ENCODE data around the gene GDF10.

The GDF10 gene

DNA sequence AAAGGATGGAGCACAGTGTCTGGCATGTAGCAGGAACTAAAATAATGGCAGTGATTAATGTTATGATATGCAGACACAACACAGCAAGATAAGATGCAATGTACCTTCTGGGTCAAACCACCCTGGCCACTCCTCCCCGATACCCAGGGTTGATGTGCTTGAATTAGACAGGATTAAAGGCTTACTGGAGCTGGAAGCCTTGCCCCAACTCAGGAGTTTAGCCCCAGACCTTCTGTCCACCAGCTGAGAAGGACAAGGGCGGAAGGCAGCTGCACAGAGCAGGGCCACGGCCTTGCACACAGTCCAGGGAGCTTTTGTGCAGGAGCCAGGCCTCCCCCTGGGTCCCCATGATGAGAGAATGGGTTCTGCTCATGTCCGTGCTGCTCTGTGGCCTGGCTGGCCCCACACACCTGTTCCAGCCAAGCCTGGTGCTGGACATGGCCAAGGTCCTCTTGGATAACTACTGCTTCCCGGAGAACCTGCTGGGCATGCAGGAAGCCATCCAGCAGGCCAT lies 48.2 kb downstream of the GDF10 start, which contains the start of gene RBP3:
Gene RBP3 (plus strand): TSS at position 226 of the 514 bp plus-strand sequence. CDS start 122 bp downstream, at position 348.
- Histone ChIP-seq H3K9ac (ENCODE audit: low read length) (no peak within 1 kb of the TSS), H3K27me3 (replicated peaks; ENCODE audit: insufficient read depth, low read length) (peaks cover 57% of the 10 kb centered on the region), H3K79me2 (ENCODE audit: low read length) (no peaks in the 10 kb centered on the region), H3K36me3 (replicated peaks; ENCODE audit: insufficient read depth, low read length) (no peaks in the 10 kb centered on the region), H4K20me1 (ENCODE audit: insufficient read depth, low read length) (no peaks in the 10 kb centered on the region), H3K9me3 (replicated peaks; ENCODE audit: insufficient read depth, low read length) (no peaks in the 10 kb centered on the region), H3K4me3 (ENCODE audit: low read length) (no peak within 1 kb of the TSS), H3K9me2 (replicated peaks; ENCODE audit: insufficient read depth, low read length) (no peaks in the 10 kb centered on the region), H3K4me1 (ENCODE audit: low read length) (no peaks in the 10 kb centered on the region), H3K27ac (ENCODE audit: low read length) (no peak within 1 kb of the TSS), H2AFZ (ENCODE audit: low read length) (no peak within 1 kb of the TSS), H3K4me2 (ENCODE audit: low read depth, low read length) (no peak within 1 kb of the TSS), H3F3A (ENCODE audit: insufficient read depth, low read length) (no peaks in the 10 kb centered on the region)
- no peak for DNase-seq
- no peak for TF ChIP-seq EZH2phosphoT487 (IDR thresholded peaks at IDR 0.05; ENCODE audit: low read length)
- TF ChIP-seq EZH2 (optimal IDR thresholded peaks at IDR 0.05; ENCODE audit: low read depth, low read length) = no peak
- TF ChIP-seq, protein P1, sequence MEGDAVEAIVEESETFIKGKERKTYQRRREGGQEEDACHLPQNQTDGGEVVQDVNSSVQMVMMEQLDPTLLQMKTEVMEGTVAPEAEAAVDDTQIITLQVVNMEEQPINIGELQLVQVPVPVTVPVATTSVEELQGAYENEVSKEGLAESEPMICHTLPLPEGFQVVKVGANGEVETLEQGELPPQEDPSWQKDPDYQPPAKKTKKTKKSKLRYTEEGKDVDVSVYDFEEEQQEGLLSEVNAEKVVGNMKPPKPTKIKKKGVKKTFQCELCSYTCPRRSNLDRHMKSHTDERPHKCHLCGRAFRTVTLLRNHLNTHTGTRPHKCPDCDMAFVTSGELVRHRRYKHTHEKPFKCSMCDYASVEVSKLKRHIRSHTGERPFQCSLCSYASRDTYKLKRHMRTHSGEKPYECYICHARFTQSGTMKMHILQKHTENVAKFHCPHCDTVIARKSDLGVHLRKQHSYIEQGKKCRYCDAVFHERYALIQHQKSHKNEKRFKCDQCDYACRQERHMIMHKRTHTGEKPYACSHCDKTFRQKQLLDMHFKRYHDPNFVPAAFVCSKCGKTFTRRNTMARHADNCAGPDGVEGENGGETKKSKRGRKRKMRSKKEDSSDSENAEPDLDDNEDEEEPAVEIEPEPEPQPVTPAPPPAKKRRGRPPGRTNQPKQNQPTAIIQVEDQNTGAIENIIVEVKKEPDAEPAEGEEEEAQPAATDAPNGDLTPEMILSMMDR (IDR thresholded peaks at IDR 0.05; ENCODE audit: low read length) = no peak

GRCh38 chr10:47348661-47349470 lies 48.9 kb downstream of the GDF10 start:
- Histone ChIP-seq H3K27ac (ENCODE audit: low read length) (no peak overlapping the region), H3K27me3 (replicated peaks; ENCODE audit: insufficient read depth, low read length) (peaks cover 57% of the 10 kb centered on the region), H3K9ac (ENCODE audit: low read length) (no peak overlapping the region), H3K9me2 (replicated peaks; ENCODE audit: insufficient read depth, low read length) (no peaks in the 10 kb centered on the region), H3K4me2 (ENCODE audit: low read depth, low read length) (no peak overlapping the region), H4K20me1 (ENCODE audit: insufficient read depth, low read length) (no peaks in the 10 kb centered on the region), H3F3A (ENCODE audit: insufficient read depth, low read length) (no peaks in the 10 kb centered on the region), H3K36me3 (replicated peaks; ENCODE audit: insufficient read depth, low read length) (no peaks in the 10 kb centered on the region), H2AFZ (ENCODE audit: low read length) (no peak overlapping the region), H3K4me3 (ENCODE audit: low read length) (no peak overlapping the region), H3K4me1 (ENCODE audit: low read length) (no peaks in the 10 kb centered on the region), H3K79me2 (ENCODE audit: low read length) (no peaks in the 10 kb centered on the region), H3K9me3 (replicated peaks; ENCODE audit: insufficient read depth, low read length) (no peaks in the 10 kb centered on the region)
- no peak for DNase-seq
- no peak for TF ChIP-seq EZH2phosphoT487 (IDR thresholded peaks at IDR 0.05; ENCODE audit: low read length)
- no peak for TF ChIP-seq EZH2 (optimal IDR thresholded peaks at IDR 0.05; ENCODE audit: low read depth, low read length)
- TF ChIP-seq, protein P1 (IDR thresholded peaks at IDR 0.05; ENCODE audit: low read length) = no peak

GRCh38 chr10:47349516-47349915 lies 49.5 kb downstream of the GDF10 start:
- no peak for TF ChIP-seq EZH2 (optimal IDR thresholded peaks at IDR 0.05; ENCODE audit: low read depth, low read length)
- TF ChIP-seq, protein P1 (IDR thresholded peaks at IDR 0.05; ENCODE audit: low read length) = no peak
- no peak for TF ChIP-seq EZH2phosphoT487 (IDR thresholded peaks at IDR 0.05; ENCODE audit: low read length)
- Histone ChIP-seq H3K27ac (ENCODE audit: low read length) (no peak overlapping the region), H3F3A (ENCODE audit: insufficient read depth, low read length) (no peaks in the 10 kb centered on the region), H3K4me2 (ENCODE audit: low read depth, low read length) (no peak overlapping the region), H3K9me3 (replicated peaks; ENCODE audit: insufficient read depth, low read length) (no peaks in the 10 kb centered on the region), H3K4me1 (ENCODE audit: low read length) (no peaks in the 10 kb centered on the region), H3K9me2 (replicated peaks; ENCODE audit: insufficient read depth, low read length) (no peaks in the 10 kb centered on the region), H3K36me3 (replicated peaks; ENCODE audit: insufficient read depth, low read length) (no peaks in the 10 kb centered on the region), H4K20me1 (ENCODE audit: insufficient read depth, low read length) (no peaks in the 10 kb centered on the region), H2AFZ (ENCODE audit: low read length) (no peak overlapping the region), H3K27me3 (replicated peaks; ENCODE audit: insufficient read depth, low read length) (peaks cover 57% of the 10 kb centered on the region), H3K79me2 (ENCODE audit: low read length) (no peaks in the 10 kb centered on the region), H3K9ac (ENCODE audit: low read length) (no peak overlapping the region), H3K4me3 (ENCODE audit: low read length) (no peak overlapping the region)
- DNase-seq = no peak
